ENCODE measurements around the gene CFAP206. TPM values are rescaled to one million over a fixed set of nuclear protein-coding genes. Genes with fewer than 3 reads are reported as not detected.

The CFAP206 gene
- total RNA-seq, 1 experiment from 2014 or later, result 0.54 TPM

GRCh38 chr6:87396595-87397392 is 11.0 kb upstream of the CFAP206 start:
- intact Hi-C loops (cut with micrococcal nuclease), result loop anchor here (10.0 kb wide), 3 partner anchors 398 to 838 kb away; no protein-coding TSS in a partner anchor
- no peak for DNase-seq (ENCODE audit: low read depth, low spot score)
- TF ChIP-seq TCF7L2 (IDR thresholded peaks at IDR 0.05; ENCODE audit: borderline replicate concordance, extremely low read depth, insufficient read depth, insufficient read length) (no peak), ATF3 (IDR thresholded peaks at IDR 0.05) (no peak), POLR2A (IDR thresholded peaks at IDR 0.05; ENCODE audit: borderline replicate concordance, extremely low read depth, insufficient read depth, insufficient read length) (no peak), ZNF274 (IDR thresholded peaks at IDR 0.05; ENCODE audit: low read depth, low read length) (no peak), POLR2AphosphoS5 (IDR thresholded peaks at IDR 0.05; ENCODE audit: low read depth, low read length) (no peak), ELF1 (IDR thresholded peaks at IDR 0.05; ENCODE audit: borderline replicate concordance, low read depth) (no peak), MAX (IDR thresholded peaks at IDR 0.05) (no peak), ZBTB33 (IDR thresholded peaks at IDR 0.05; ENCODE audit: extremely low read depth, insufficient replicate concordance, low read length) (no peak), JUND (IDR thresholded peaks at IDR 0.05) (no peak), RAD21 (IDR thresholded peaks at IDR 0.05; ENCODE audit: low read depth) (no peak), SRF (IDR thresholded peaks at IDR 0.05; ENCODE audit: low read depth) (no peak), CBX3 (IDR thresholded peaks at IDR 0.05; ENCODE audit: low read depth) (no peak), CEBPB (IDR thresholded peaks at IDR 0.05; ENCODE audit: low read depth) (no peak)
- Histone ChIP-seq H3K36me3 (ENCODE audit: control insufficient read depth in 1 of 2, insufficient read depth in 2 of 2, low read length in 2 of 2) (no peaks in the 10 kb centered on the region), H3K9me3 (ENCODE audit: control insufficient read depth in 1 of 2, insufficient read depth in 1 of 2, low read depth in 1 of 2, low read length in 2 of 2) (no peaks in the 10 kb centered on the region), H2AFZ (ENCODE audit: low read depth, low read length, poor library complexity, severe bottlenecking) (no peak overlapping the region), H3K27ac (ENCODE audit: low read depth, low read length) (no peak overlapping the region), H4K20me1 (ENCODE audit: insufficient read depth) (no peaks in the 10 kb centered on the region), H3K4me2 (ENCODE audit: low read length) (no peak overlapping the region), H3K9ac (ENCODE audit: low read length) (no peak overlapping the region), H3K9me2 (ENCODE audit: insufficient read depth) (no peaks in the 10 kb centered on the region), H3K27me3 (ENCODE audit: insufficient read depth, low read length) (no peaks in the 10 kb centered on the region), H3K4me1 (ENCODE audit: control insufficient read depth in 1 of 2, insufficient read depth in 2 of 2, low read length in 2 of 2) (no peaks in the 10 kb centered on the region), H3K4me3 (replicated peaks in 1 of 2; ENCODE audit: low read depth in 1 of 2, low read length in 2 of 2) (no peak overlapping the region), H3K79me2 (ENCODE audit: insufficient read depth, low read length) (no peaks in the 10 kb centered on the region)
- CTCF ChIA-PET, result no interaction called here
- POLR2A ChIA-PET, result no interaction called here
- BruUV-seq (replicated peaks), result no TSS peak
- RAD21 ChIA-PET (ENCODE audit: low non-redundant PET in 1 of 2, low total read pairs in 2 of 2, uncharacterized antibody in 2 of 2, unreplicated experiment in 2 of 2), result interaction anchor here in 1 of 2 experiments (0.6 kb wide), 1 partner anchor 444 kb away, joined by 3 read pairs; no protein-coding TSS in a partner anchor
- ATAC-seq, result no peak

Measured in HCT116 (cell line).